ENCODE measurements around the gene NCBP3. TPM values are rescaled to one million over a fixed set of nuclear protein-coding genes. Genes with fewer than 3 reads are reported as not detected.

The NCBP3 gene
- total RNA-seq, 6 experiments from 2014 or later, result 8.6 to 15.1 (median 10.5) TPM

DNA sequence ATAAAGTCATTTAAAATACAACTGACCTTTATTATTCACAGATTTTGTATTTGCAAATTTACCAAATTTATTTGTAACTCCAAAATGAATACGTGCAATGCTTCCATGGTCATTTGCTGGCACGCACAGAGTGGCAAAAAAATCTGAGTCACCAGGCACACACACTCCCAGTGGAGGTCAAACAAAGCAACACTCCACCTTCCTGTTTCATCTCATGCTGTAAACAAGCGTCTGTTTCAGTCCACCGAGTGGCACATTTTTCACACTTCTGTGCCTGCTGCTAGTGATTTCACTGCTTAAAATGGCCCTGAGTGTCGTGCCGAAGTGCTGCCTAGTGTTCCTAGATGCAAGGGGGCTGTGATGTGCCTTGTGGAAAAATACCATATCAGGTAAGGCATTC lies 27.3 kb downstream of the NCBP3 start:
- peaks cover 0 to 80% (median 19%) of the 10 kb centered on the region in 4 donors for H3K36me3 ChIP-seq
- intact Hi-C loops (cut with DNase I), result no loop called here
- 56% methylated on average over 6 of the region's 6 CpGs for WGBS (ENCODE audit: insufficient coverage, low coverage, low lambda C conversion rate, missing lambda C conversion rate)
- ATAC-seq (peak in 3 of 4 donors; percentile 47 to 79 (median 70)), DNase-seq (no peak)
- no peak for TF ChIP-seq POLR2A (IDR thresholded peaks at IDR 0.05)
- TF ChIP-seq, protein P1, sequence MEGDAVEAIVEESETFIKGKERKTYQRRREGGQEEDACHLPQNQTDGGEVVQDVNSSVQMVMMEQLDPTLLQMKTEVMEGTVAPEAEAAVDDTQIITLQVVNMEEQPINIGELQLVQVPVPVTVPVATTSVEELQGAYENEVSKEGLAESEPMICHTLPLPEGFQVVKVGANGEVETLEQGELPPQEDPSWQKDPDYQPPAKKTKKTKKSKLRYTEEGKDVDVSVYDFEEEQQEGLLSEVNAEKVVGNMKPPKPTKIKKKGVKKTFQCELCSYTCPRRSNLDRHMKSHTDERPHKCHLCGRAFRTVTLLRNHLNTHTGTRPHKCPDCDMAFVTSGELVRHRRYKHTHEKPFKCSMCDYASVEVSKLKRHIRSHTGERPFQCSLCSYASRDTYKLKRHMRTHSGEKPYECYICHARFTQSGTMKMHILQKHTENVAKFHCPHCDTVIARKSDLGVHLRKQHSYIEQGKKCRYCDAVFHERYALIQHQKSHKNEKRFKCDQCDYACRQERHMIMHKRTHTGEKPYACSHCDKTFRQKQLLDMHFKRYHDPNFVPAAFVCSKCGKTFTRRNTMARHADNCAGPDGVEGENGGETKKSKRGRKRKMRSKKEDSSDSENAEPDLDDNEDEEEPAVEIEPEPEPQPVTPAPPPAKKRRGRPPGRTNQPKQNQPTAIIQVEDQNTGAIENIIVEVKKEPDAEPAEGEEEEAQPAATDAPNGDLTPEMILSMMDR (IDR thresholded peaks at IDR 0.05), result no peak
- no peaks in the 10 kb centered on the region for H3K4me1 ChIP-seq
- no peaks in the 10 kb centered on the region for H3K9me3 ChIP-seq
- no peak overlapping the region for H3K4me3 ChIP-seq
- H3K27ac ChIP-seq, result no peak overlapping the region
- H3K27me3 ChIP-seq, result no peaks in the 10 kb centered on the region

DNA sequence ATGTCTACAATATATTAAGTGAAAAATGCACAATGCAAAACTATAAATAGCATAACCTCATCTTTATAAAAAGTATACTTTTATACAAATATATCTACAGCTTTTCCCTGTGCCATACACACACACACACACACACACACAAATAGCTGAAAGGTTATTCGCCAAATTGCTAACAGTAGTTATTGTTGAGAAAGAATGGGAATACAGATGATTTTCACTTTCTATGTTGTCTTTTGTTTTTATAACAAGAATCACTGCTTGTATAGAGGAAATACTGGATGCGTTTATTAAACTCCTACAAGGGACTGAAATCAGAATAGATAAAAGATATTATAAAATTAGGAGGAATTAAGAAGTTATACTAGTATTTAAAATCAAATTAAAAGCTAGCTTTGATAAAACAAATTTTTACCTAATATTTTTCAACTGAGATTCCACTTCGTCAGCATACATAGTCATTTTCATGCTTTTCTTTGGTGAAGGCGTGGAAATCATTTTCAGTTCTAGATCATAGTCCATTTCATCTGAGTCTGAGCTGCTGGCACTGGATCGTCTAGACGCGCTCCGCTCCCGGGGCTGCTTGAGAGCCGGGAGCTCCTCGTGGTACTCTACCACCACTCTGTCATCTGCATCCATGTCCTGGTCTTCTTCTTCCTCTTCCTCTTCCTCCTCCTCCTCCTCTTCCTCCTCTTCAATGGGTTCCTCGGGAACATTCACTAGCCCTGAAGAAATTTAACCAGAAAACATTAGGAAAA lies 28.0 kb downstream of the NCBP3 start:
- intact Hi-C loops (cut with DNase I), result no loop called here
- ATAC-seq (no peak), DNase-seq (no peak)
- H3K36me3 ChIP-seq, result peaks cover 0 to 80% (median 21%) of the 10 kb centered on the region in 4 donors
- H3K4me1 ChIP-seq, result no peaks in the 10 kb centered on the region
- no peaks in the 10 kb centered on the region for H3K9me3 ChIP-seq
- no peak overlapping the region for H3K4me3 ChIP-seq
- 88% methylated on average over 12 of the region's 12 CpGs for WGBS (ENCODE audit: insufficient coverage, low coverage, low lambda C conversion rate, missing lambda C conversion rate)
- TF ChIP-seq POLR2A (IDR thresholded peaks at IDR 0.05), result no peak
- TF ChIP-seq, protein P1 (IDR thresholded peaks at IDR 0.05), result no peak
- H3K27ac ChIP-seq, result no peak overlapping the region
- no peaks in the 10 kb centered on the region for H3K27me3 ChIP-seq

DNA sequence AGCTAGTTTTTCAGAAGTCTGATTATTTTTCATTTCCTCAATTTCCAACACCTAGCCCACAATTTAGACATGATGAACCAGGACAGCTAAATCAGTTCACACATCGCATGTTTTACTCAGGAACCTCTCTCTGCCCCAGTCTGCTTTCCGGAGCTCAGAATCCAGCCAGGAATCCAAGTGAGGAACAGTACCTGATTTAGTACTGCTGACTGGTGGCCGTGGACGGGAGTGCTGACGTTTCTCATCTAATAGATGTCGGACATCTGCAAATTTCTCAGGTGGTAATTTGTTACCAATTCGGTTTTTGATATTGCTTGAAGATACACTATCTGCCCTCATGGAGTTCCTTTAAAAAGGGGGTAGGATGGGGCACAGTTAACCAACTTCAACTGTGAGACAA lies 30.1 kb downstream of the NCBP3 start:
- ATAC-seq (no peak), DNase-seq (no peak)
- intact Hi-C loops (cut with DNase I), result no loop called here
- Histone ChIP-seq H3K9me3 (no peaks in the 10 kb centered on the region), H3K27ac (no peak overlapping the region), H3K4me1 (no peaks in the 10 kb centered on the region), H3K27me3 (no peaks in the 10 kb centered on the region), H3K36me3 (peaks cover 0 to 86% (median 19%) of the 10 kb centered on the region in 4 donors), H3K4me3 (no peak overlapping the region)
- WGBS (ENCODE audit: insufficient coverage, low coverage, low lambda C conversion rate, missing lambda C conversion rate), result 90% methylated on average over 6 of the region's 7 CpGs
- TF ChIP-seq, protein P1 (IDR thresholded peaks at IDR 0.05), result no peak
- no peak for TF ChIP-seq POLR2A (IDR thresholded peaks at IDR 0.05)

DNA sequence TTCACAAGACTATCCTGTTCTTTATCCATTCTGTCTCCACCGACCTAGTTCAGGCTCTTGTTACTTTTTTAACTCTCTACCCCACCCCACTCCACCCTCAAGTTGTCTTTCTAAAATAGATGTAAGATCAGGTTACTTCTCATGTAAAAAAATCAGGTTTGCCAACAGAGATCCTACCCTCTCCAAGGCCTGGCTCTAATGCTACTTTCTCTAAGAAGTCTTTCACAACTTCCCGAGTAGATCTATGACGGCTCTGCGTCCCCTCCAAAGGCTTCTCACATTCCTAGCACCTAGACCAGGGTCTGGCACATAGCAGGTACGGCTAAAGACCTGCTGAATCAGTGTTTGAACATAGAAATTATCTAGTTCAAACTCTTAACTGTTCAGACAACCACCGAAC lies 30.9 kb downstream of the NCBP3 start:
- Histone ChIP-seq H3K9me3 (no peaks in the 10 kb centered on the region), H3K27ac (no peak overlapping the region), H3K36me3 (peaks cover 0 to 83% (median 17%) of the 10 kb centered on the region in 4 donors), H3K27me3 (no peaks in the 10 kb centered on the region), H3K4me3 (no peak overlapping the region), H3K4me1 (no peaks in the 10 kb centered on the region)
- TF ChIP-seq, protein P1 (IDR thresholded peaks at IDR 0.05), result no peak
- TF ChIP-seq POLR2A (IDR thresholded peaks at IDR 0.05), result no peak
- 78% methylated on average over 6 of the region's 6 CpGs for WGBS (ENCODE audit: insufficient coverage, low coverage, low lambda C conversion rate, missing lambda C conversion rate)
- intact Hi-C loops (cut with DNase I), result no loop called here
- no peak for DNase-seq
- no peak for ATAC-seq
